ENCODE measurements around the gene KATNAL2. TPM values are rescaled to one million over a fixed set of nuclear protein-coding genes. Genes with fewer than 3 reads are reported as not detected.

The KATNAL2 gene
- total RNA-seq, 4 donors from 2014 or later = 4.4 to 5.2 (median 5.0) TPM

GRCh38 chr18:47113796-47114540 lies 196.6 kb downstream of the KATNAL2 start:
- Histone ChIP-seq H3K27me3 (no peaks in the 10 kb centered on the region), H3K4me3 (no peak overlapping the region), H3K36me3 (peaks cover 0 to 42% (median 15%) of the 10 kb centered on the region in 4 donors), H3K4me1 (no peaks in the 10 kb centered on the region), H3K9me3 (no peaks in the 10 kb centered on the region), H3K27ac (no peak overlapping the region)
- DNase-seq = no peak
- 91 to 100% methylated on average over 1 to 2 of the region's 2 CpGs for WGBS, 2 donors (ENCODE audit: low coverage in 1 of 2)
- intact Hi-C loops (cut with DNase I; ENCODE audit: low total_unique reads) (no loop called here), in situ Hi-C loops (cut with MboI; ENCODE audit: low pct_ligation_motif_present in 1 of 4, low pct_unique_long_range_greater_than_20kb in 1 of 4, low sequenced_read_pairs in 3 of 4) (no loop called here)
- TF ChIP-seq CTCF (IDR thresholded peaks at IDR 0.05) (no peak), POLR2A (IDR thresholded peaks at IDR 0.05) (no peak), POLR2AphosphoS5 (IDR thresholded peaks at IDR 0.05) (no peak), EP300 (IDR thresholded peaks at IDR 0.05; ENCODE audit: low read depth) (no peak)

GRCh38 chr18:47115205-47115604 lies 197.8 kb downstream of the KATNAL2 start:
- no peak overlapping the region for H3K27ac ChIP-seq
- intact Hi-C loops (cut with DNase I; ENCODE audit: low total_unique reads) = no loop called here
- no peak for TF ChIP-seq POLR2A (IDR thresholded peaks at IDR 0.05)
- TF ChIP-seq CTCF (IDR thresholded peaks at IDR 0.05) = no peak
- TF ChIP-seq POLR2AphosphoS5 (IDR thresholded peaks at IDR 0.05) = no peak
- TF ChIP-seq EP300 (IDR thresholded peaks at IDR 0.05; ENCODE audit: low read depth) = no peak
- 69 to 80% methylated on average over 2 of the region's 2 CpGs for WGBS, 2 donors (ENCODE audit: low coverage in 1 of 2)
- H3K4me3 ChIP-seq = no peak overlapping the region
- no peaks in the 10 kb centered on the region for H3K4me1 ChIP-seq
- H3K27me3 ChIP-seq = no peaks in the 10 kb centered on the region
- in situ Hi-C loops (cut with MboI; ENCODE audit: low pct_ligation_motif_present in 1 of 4, low pct_unique_long_range_greater_than_20kb in 1 of 4, low sequenced_read_pairs in 3 of 4) = no loop called here
- peaks cover 0 to 45% (median 16%) of the 10 kb centered on the region in 4 donors for H3K36me3 ChIP-seq
- H3K9me3 ChIP-seq = no peaks in the 10 kb centered on the region
- no peak for DNase-seq

- Histone ChIP-seq H3K27ac (no peak overlapping the region), H3K4me3 (no peak overlapping the region), H3K9me3 (no peaks in the 10 kb centered on the region), H3K27me3 (no peaks in the 10 kb centered on the region), H3K36me3 (peaks cover 0 to 16% (median 4%) of the 10 kb centered on the region in 4 donors), H3K4me1 (no peaks in the 10 kb centered on the region)
- intact Hi-C loops (cut with DNase I; ENCODE audit: low total_unique reads) = no loop called here
- 90% methylated on average over 2 of the region's 2 CpGs for WGBS, 2 donors (ENCODE audit: low coverage in 1 of 2)
- no peak for DNase-seq
- in situ Hi-C loops (cut with MboI; ENCODE audit: low pct_ligation_motif_present in 1 of 4, low pct_unique_long_range_greater_than_20kb in 1 of 4, low sequenced_read_pairs in 3 of 4) = no loop called here
- TF ChIP-seq EP300 (IDR thresholded peaks at IDR 0.05; ENCODE audit: low read depth) (no peak), POLR2A (IDR thresholded peaks at IDR 0.05) (no peak), CTCF (IDR thresholded peaks at IDR 0.05) (no peak), POLR2AphosphoS5 (IDR thresholded peaks at IDR 0.05) (no peak)
Observed at GRCh38 chr18:47118981-47119380, 201.6 kb downstream of the KATNAL2 start.

GRCh38 chr18:47120428-47120827 lies 203.0 kb downstream of the KATNAL2 start:
- TF ChIP-seq CTCF (IDR thresholded peaks at IDR 0.05) (no peak), POLR2A (IDR thresholded peaks at IDR 0.05) (no peak), POLR2AphosphoS5 (IDR thresholded peaks at IDR 0.05) (no peak), EP300 (IDR thresholded peaks at IDR 0.05; ENCODE audit: low read depth) (no peak)
- Histone ChIP-seq H3K27ac (no peak overlapping the region), H3K4me3 (no peak overlapping the region), H3K9me3 (no peaks in the 10 kb centered on the region), H3K36me3 (peaks cover 0 to 7% (median 2%) of the 10 kb centered on the region in 4 donors), H3K27me3 (no peaks in the 10 kb centered on the region), H3K4me1 (no peaks in the 10 kb centered on the region)
- 77 to 85% methylated on average over 2 to 4 of the region's 4 CpGs for WGBS, 2 donors (ENCODE audit: low coverage in 1 of 2)
- in situ Hi-C loops (cut with MboI; ENCODE audit: low pct_ligation_motif_present in 1 of 4, low pct_unique_long_range_greater_than_20kb in 1 of 4, low sequenced_read_pairs in 3 of 4) (no loop called here), intact Hi-C loops (cut with DNase I; ENCODE audit: low total_unique reads) (no loop called here)
- no peak for DNase-seq
